Cardiac ventricle fibroblast (primary cell): ENCODE results near the gene LHFPL4. TPM values are rescaled to one million over a fixed set of nuclear protein-coding genes. Genes with fewer than 3 reads are reported as not detected.

Experiments used
- total RNA-seq: library from RNA; depleted of rRNA; stranded (reverse); fragments of >200 nt; gene quantifications from 2 replicates; pipeline ENCODE4 v1.2.3, GENCODE V29; 2015

LHFPL4 gene
- total RNA-seq = 0.29 TPM in 1 of 2 replicates, not detected in the other

DNA sequence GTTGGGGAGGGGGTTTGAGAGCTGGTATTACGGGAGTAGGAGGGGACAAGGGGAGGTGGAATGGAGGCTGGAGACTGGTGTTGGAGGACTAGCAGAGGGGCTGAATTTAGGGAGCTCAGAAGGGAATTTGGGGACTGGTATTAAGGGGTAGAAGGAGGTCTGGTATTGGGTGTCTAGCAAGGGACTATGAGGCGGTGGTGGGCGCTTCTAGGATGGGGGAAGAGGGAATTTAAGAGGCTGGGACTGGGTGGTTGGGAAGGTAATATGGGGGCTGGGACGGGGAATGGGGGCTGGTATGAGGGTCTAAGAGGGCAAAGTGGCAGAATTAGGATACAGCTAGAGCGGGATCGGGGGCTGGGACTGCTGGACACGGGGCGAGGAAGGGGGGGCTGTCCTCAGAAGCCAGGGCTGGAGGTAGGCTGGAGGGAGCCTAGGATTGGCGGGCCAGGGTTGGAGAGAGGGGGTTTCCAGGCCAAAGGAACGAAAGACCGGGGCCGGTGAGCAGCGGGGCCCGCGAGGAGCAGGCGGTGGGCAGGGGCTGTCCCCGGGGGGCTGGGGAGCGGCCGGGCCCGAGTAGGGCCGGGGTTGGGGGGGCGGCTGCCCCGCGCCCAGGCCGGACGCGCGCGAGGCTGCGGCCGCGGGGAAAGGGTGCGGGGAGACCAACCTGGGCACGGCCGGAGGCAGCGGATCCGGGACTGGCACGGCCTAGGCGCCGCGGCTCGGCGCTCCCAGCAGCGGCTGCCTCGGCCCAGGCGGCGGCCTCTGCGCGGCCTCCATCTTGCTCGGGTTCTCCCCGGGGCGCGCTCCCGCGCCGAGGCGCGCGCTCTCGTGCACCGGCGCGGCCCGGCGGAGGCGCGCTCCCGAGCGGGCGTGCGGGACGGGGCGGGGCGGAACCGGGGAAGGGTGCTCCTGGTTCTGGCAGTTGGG is at the start of gene LHFPL4:
LHFPL4 (minus strand) TSS at position 802 of the 927 bp plus-strand sequence. CDS start 1,143 bp downstream, outside the sequence.

Other genes with a start within 250 kb of the LHFPL4 start
- 22.0 and 37.2 TPM in 2 replicates for gene THUMPD3, start 190.8 kb downstream of the LHFPL4 start, total RNA-seq
- 54.9 and 57.6 TPM in 2 replicates for gene SETD5, start 156.2 kb downstream of the LHFPL4 start, total RNA-seq
- 16.7 and 20.6 TPM in 2 replicates for gene MTMR14, start 95.7 kb upstream of the LHFPL4 start, total RNA-seq
- not detected in 2 replicates for gene CPNE9, start 150.0 kb upstream of the LHFPL4 start, total RNA-seq
- 8.2 and 10.7 TPM in 2 replicates for gene BRPF1, start 177.9 kb upstream of the LHFPL4 start, total RNA-seq
- gene OGG1, start 196.1 kb upstream of the LHFPL4 start, total RNA-seq = 10.4 and 11.6 TPM in 2 replicates
- gene CAMK1, start 216.1 kb upstream of the LHFPL4 start, total RNA-seq = 34.1 and 34.8 TPM in 2 replicates
- 58.7 and 72.3 TPM in 2 replicates for gene TADA3, start 238.7 kb upstream of the LHFPL4 start, total RNA-seq
- 133 and 153 TPM in 2 replicates for gene ARPC4, start 239.3 kb upstream of the LHFPL4 start, total RNA-seq